Activated naive CD4-positive, alpha-beta T cell treated with anti-CD3 and anti-CD28 coated beads, Interleukin-2, amount 10 ng/mL, durations not matched to agents 5 hours and 36 hours (primary cell): ENCODE measurements around the gene LCORL. TPM values are rescaled to one million over a fixed set of nuclear protein-coding genes. Genes with fewer than 3 reads are reported as not detected.

Experiments
- total RNA-seq, 2 experiments: library from RNA; stranded (reverse); gene quantifications; one replicate each; pipeline ENCODE4 v1.2.3, GENCODE V29; 2021

The LCORL gene
- 10 to 100 TPM; 11.4 to 11.9 TPM for total RNA-seq

DNA sequence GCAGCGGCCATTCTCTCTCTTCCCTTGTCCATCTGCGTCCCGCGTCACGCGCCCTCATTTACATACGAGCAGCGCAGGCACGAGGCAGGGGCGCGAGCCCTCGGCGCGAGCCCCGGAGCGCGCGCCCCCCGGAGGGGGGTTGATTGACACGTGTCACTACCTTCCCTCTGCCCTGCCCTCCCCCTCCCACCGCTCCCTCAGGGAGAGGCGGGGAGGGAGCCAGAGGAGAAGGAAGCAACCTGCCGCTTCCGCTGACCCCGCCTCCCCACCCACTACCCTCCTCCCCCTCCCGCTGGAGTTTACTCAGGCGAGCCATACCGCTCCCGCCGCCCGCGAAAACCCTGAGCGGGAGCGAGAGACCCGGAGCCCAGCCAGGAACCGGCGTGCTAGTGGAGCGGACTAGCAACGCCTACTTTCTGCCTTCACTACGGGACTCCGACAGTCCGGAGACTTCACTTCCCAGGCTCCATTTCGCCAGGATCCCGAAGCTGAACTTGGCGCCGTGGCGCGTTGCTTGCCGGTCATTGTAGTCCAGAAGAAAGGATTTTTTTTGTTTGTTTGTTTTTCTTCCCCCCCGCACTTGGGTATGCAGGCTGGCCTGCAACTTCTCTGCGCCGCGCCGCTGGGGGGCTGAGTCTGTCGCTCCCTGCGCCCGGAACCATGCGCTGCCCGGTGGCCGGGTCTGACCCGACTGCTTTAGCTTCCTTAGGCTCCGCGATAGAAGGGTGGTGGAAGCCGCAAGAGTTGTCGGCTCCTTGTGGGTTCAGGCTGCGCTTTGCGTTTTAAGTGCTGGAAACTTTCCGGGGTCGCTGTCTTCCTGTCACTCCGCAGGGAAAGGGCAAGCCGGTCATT is at the start of gene LCORL:
TSS of gene LCORL (minus strand) at position 36 of the 852 bp plus-strand sequence. CDS start at position 32, 4 bp downstream.

DNA sequence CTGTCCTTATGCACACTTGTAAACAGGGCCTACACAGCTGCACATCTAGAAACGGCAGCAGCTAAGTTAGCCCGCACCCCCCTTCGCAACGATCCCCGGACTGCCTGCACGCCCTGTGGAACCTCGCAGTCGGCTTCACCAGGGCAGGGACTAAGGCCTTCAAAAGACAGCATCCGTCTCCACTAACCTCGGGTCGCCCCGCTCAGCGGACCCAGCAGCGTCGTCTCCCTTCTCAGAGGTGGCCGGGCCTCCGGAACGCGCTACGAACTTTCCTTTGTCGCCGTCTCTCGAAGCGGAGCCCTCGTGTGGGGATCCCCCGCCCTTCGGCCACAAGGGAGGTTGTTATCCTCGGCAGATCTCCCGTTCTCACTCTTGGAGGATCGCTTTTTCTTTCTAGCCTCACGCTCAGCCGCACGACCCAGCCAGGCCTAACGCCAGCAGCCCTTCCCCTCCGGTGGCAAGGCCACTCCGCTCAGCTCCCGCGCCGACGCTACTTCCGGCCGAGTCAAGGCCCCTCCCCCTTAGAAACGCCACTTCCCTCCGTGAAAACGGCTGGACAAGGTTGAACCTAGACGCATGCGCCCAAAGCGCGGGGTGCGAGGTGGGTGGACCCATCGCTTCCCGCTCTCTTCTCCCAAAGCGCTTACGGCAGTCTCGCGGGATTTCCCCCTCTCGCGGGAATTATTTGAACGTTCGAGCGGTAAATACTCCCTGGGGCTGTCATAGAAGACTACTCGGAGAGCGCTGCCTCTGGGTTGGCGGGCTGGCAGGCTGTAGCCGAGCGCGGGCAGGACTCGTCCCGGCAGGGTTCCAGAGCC is 211.1 kb downstream of the LCORL start, which contains the start of the genes DCAF16 and NCAPG:
TSS of gene DCAF16 (minus strand) at position 498 of the 818 bp plus-strand sequence. CDS start 6,616 bp downstream, outside the sequence.
TSS of gene NCAPG (plus strand) at position 720 of the 818 bp plus-strand sequence. CDS start 99 bp downstream, outside the sequence.

Other genes with a start within 250 kb of the LCORL start
- not detected for gene FAM184B, start 240.1 kb downstream of the LCORL start, total RNA-seq
- 10 to 100 TPM; 42.3 to 43.1 TPM for gene DCAF16, start 211.0 kb downstream of the LCORL start, total RNA-seq
- gene NCAPG, start 210.8 kb downstream of the LCORL start, total RNA-seq, result 10 to 100 TPM; 56.5 to 62.7 TPM